K562 (cell line): Measurements from ENCODE around the gene UNKL.

Experiments
- ARNT ChIP-seq, 2 experiments: fragments of 450-650 bp; IDR thresholded peaks; 2 replicates each; pipeline ENCODE4 v1.6.1; 2016; ENCODE audit warnings: mild to moderate bottlenecking in 1 of 2
- CBFB ChIP-seq: sonication (generic); formaldehyde crosslinking; IDR thresholded peaks from 2 replicates; pipeline ENCODE4 v1.4.0; 2020; ENCODE audit warnings: mild to moderate bottlenecking, missing genetic modification reagents
- EZH2 ChIP-seq: IDR thresholded peaks from 2 replicates; pipeline ENCODE4 v1.6.1; 2012; ENCODE audit warnings: low read depth, mild to moderate bottlenecking, inconsistent platforms, low read length, borderline replicate concordance
- HDAC8 ChIP-seq: fragments of 450-650 bp; IDR thresholded peaks from 2 replicates; pipeline ENCODE4 v1.6.1; 2016; ENCODE audit warnings: mild to moderate bottlenecking, missing genetic modification characterization, moderate library complexity, missing compliant biosample characterization
- MAFK ChIP-seq: IDR thresholded peaks from 2 replicates; pipeline ENCODE4 v1.6.1; 2011; ENCODE audit warnings: low read length, improper control_type of control experiment
- MTA1 ChIP-seq: fragments of 450-650 bp; IDR thresholded peaks from 2 replicates; pipeline ENCODE4 v1.6.1; 2017; ENCODE audit warnings: borderline replicate concordance
- POLR2AphosphoS2 ChIP-seq: IDR thresholded peaks from 2 replicates; pipeline ENCODE4 v1.6.1; 2012; ENCODE audit warnings: low read length, improper control_type of control experiment
- PYGO2 ChIP-seq: fragments of 450-650 bp; IDR thresholded peaks from 2 replicates; pipeline ENCODE4 v1.6.1; 2016; ENCODE audit warnings: mild to moderate bottlenecking, missing genetic modification characterization, moderate library complexity, missing compliant biosample characterization
- ZBTB1 ChIP-seq: sonication (generic); formaldehyde crosslinking; IDR thresholded peaks from 2 replicates; pipeline ENCODE4 v1.8.1; 2023; ENCODE audit warnings: missing genetic modification reagents, low read depth, mild to moderate bottlenecking, borderline replicate concordance
- TF ChIP-seq, protein P1 (sequence below), 3 experiments: IDR thresholded peaks in 2 of 3; conservative IDR thresholded peaks in 1 of 3; 2 replicates each; pipeline ENCODE4 v1.5.1; 2011 to 2012; ENCODE audit warnings: low read length in 3 of 3, mild to moderate bottlenecking in 3 of 3, control low read depth in 2 of 3, improper control_type of control experiment in 1 of 3, inconsistent platforms in 1 of 3, low read depth in 1 of 3, mixed read lengths in 1 of 3, moderate library complexity in 1 of 3; ENCODE audit not compliant: insufficient read depth in 2 of 3

DNA sequence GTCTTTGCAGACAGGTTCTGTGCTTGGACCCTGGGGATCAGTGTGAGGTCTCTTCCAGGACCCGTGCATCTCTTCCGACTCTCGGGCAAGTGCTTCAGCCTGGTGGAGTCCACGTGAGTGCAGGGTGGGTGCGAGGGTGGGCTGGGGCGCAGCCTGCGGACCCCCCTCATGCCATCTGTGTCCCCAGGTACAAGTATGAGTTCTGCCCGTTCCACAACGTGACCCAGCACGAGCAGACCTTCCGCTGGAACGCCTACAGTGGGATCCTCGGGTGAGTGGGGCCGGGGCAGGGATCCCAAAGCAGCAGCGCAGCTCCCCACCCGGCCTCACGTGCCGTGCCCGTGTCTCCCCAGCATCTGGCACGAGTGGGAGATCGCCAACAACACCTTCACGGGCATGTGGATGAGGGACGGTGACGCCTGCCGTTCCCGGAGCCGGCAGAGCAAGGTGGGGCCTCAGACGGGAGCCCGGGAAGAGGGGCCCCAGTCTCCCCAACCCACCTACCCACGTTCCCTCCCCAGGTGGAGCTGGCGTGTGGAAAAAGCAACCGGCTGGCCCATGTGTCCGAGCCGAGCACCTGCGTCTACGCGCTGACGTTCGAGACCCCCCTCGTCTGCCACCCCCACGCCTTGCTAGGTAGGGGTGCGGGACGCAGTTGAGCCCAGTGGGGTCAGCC, 52.7 kb downstream of the UNKL start:
- TF ChIP-seq PYGO2 (tag): no peak
- TF ChIP-seq, protein P1, sequence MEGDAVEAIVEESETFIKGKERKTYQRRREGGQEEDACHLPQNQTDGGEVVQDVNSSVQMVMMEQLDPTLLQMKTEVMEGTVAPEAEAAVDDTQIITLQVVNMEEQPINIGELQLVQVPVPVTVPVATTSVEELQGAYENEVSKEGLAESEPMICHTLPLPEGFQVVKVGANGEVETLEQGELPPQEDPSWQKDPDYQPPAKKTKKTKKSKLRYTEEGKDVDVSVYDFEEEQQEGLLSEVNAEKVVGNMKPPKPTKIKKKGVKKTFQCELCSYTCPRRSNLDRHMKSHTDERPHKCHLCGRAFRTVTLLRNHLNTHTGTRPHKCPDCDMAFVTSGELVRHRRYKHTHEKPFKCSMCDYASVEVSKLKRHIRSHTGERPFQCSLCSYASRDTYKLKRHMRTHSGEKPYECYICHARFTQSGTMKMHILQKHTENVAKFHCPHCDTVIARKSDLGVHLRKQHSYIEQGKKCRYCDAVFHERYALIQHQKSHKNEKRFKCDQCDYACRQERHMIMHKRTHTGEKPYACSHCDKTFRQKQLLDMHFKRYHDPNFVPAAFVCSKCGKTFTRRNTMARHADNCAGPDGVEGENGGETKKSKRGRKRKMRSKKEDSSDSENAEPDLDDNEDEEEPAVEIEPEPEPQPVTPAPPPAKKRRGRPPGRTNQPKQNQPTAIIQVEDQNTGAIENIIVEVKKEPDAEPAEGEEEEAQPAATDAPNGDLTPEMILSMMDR (IDR thresholded peaks at IDR 0.05 in 2 of 3, conservative IDR thresholded peaks at IDR 0.05 in 1 of 3; ENCODE audit: insufficient read depth in 2 of 3, low read depth in 1 of 3, low read length in 3 of 3): no peak
- TF ChIP-seq HDAC8 (tag): no peak
- no peak for TF ChIP-seq EZH2
- no peak for TF ChIP-seq MTA1
- no peak for TF ChIP-seq POLR2AphosphoS2
- TF ChIP-seq ZBTB1: no peak
- no peak for TF ChIP-seq MAFK
- TF ChIP-seq CBFB: no peak
- TF ChIP-seq ARNT (IDR thresholded peaks at IDR 0.05): no peak
